ENCODE data around the gene LRRC10. TPM values are rescaled to one million over a fixed set of nuclear protein-coding genes. Genes with fewer than 3 reads are reported as not detected.

LRRC10 gene
- total RNA-seq, 1 experiment from 2014 or later: not detected

DNA sequence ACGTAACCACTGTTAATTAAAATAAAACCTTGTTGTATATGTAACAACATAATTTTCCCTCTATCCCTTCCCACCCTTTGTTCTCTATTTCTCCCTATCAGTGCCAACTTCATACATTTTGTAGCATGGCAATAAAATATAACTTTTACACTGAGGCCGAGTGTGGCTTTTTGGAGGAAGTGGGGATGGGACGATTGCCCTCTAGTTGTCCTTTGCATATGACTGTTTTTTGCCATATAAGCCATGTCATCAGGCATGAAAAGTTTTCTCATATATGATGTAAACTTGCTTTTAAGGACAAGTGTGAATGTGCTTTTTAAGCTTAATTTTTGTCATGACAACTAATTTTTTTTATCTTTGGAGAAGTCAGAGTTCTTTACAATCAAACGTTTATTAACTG, 31.7 kb downstream of the LRRC10 start:
- intact Hi-C loops (cut with micrococcal nuclease; ENCODE audit: unreplicated experiment): loop anchor here (10.0 kb wide), 1 partner anchor 224 kb away; the partner anchor contains the start of gene YEATS4
- Histone ChIP-seq H3K27ac (ENCODE audit: low read length) (no peak overlapping the region), H3K4me1 (ENCODE audit: control insufficient read depth, insufficient read depth, low read length) (no peaks in the 10 kb centered on the region), H3K27me3 (ENCODE audit: control insufficient read depth, insufficient read depth, low read length) (no peaks in the 10 kb centered on the region), H3K9me3 (ENCODE audit: control insufficient read depth, insufficient read depth, low read depth, low read length) (no peaks in the 10 kb centered on the region), H3K36me3 (ENCODE audit: control insufficient read depth, insufficient read depth, low read length) (peaks cover 5% of the 10 kb centered on the region; the same call in 1 of the 2 replicates), H3K4me3 (ENCODE audit: low read depth in 2 of 2, low read length in 2 of 2) (no peak overlapping the region)
- BruUV-seq (replicated peaks): no TSS peak
- in situ Hi-C loops (cut with HindIII; ENCODE audit: low pct_unique_long_range_greater_than_20kb, low sequenced_read_pairs): loop anchor here (25.0 kb wide), 1 partner anchor 92 kb away; no protein-coding TSS in a partner anchor
- no peak for DNase-seq (ENCODE audit: low read depth, low spot score)
- TF ChIP-seq POLR2AphosphoS5 (IDR thresholded peaks at IDR 0.05; ENCODE audit: low read depth, low read length): no peak
- no peak for TF ChIP-seq TCF7L2 (IDR thresholded peaks at IDR 0.05; ENCODE audit: low read depth, low read length)
- no peak for TF ChIP-seq CTCF (IDR thresholded peaks at IDR 0.05)
- TF ChIP-seq SIN3A (IDR thresholded peaks at IDR 0.05; ENCODE audit: borderline replicate concordance, insufficient read depth, low read depth, low read length): no peak
- TF ChIP-seq, protein P1, sequence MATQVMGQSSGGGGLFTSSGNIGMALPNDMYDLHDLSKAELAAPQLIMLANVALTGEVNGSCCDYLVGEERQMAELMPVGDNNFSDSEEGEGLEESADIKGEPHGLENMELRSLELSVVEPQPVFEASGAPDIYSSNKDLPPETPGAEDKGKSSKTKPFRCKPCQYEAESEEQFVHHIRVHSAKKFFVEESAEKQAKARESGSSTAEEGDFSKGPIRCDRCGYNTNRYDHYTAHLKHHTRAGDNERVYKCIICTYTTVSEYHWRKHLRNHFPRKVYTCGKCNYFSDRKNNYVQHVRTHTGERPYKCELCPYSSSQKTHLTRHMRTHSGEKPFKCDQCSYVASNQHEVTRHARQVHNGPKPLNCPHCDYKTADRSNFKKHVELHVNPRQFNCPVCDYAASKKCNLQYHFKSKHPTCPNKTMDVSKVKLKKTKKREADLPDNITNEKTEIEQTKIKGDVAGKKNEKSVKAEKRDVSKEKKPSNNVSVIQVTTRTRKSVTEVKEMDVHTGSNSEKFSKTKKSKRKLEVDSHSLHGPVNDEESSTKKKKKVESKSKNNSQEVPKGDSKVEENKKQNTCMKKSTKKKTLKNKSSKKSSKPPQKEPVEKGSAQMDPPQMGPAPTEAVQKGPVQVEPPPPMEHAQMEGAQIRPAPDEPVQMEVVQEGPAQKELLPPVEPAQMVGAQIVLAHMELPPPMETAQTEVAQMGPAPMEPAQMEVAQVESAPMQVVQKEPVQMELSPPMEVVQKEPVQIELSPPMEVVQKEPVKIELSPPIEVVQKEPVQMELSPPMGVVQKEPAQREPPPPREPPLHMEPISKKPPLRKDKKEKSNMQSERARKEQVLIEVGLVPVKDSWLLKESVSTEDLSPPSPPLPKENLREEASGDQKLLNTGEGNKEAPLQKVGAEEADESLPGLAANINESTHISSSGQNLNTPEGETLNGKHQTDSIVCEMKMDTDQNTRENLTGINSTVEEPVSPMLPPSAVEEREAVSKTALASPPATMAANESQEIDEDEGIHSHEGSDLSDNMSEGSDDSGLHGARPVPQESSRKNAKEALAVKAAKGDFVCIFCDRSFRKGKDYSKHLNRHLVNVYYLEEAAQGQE (IDR thresholded peaks at IDR 0.05; ENCODE audit: insufficient read depth in 1 of 2, low read depth in 2 of 2, low read length in 1 of 2): no peak
- POLR2A ChIA-PET: no interaction called here
- CTCF ChIA-PET: no interaction called here
- no peak for ATAC-seq

GRCh38 chr12:69578283-69578682, 32.4 kb downstream of the LRRC10 start:
- POLR2A ChIA-PET: no interaction called here
- in situ Hi-C loops (cut with HindIII; ENCODE audit: low pct_unique_long_range_greater_than_20kb, low sequenced_read_pairs): loop anchor here (25.0 kb wide), 1 partner anchor 91 kb away; no protein-coding TSS in a partner anchor
- Histone ChIP-seq H3K9me3 (ENCODE audit: control insufficient read depth, insufficient read depth, low read depth, low read length) (no peaks in the 10 kb centered on the region), H3K27me3 (ENCODE audit: control insufficient read depth, insufficient read depth, low read length) (no peaks in the 10 kb centered on the region), H3K36me3 (ENCODE audit: control insufficient read depth, insufficient read depth, low read length) (peaks cover 8% of the 10 kb centered on the region; the same call in 1 of the 2 replicates), H3K4me1 (ENCODE audit: control insufficient read depth, insufficient read depth, low read length) (no peaks in the 10 kb centered on the region), H3K27ac (ENCODE audit: low read length) (no peak overlapping the region), H3K4me3 (ENCODE audit: low read depth in 2 of 2, low read length in 2 of 2) (no peak overlapping the region)
- ATAC-seq (no peak), DNase-seq (ENCODE audit: low read depth, low spot score) (no peak)
- intact Hi-C loops (cut with micrococcal nuclease; ENCODE audit: unreplicated experiment): loop anchor here (10.0 kb wide), 1 partner anchor 223 kb away; the partner anchor contains the start of gene YEATS4
- CTCF ChIA-PET: no interaction called here
- no peak for TF ChIP-seq CTCF (IDR thresholded peaks at IDR 0.05)
- no peak for TF ChIP-seq SIN3A (IDR thresholded peaks at IDR 0.05; ENCODE audit: borderline replicate concordance, insufficient read depth, low read depth, low read length)
- TF ChIP-seq POLR2AphosphoS5 (IDR thresholded peaks at IDR 0.05; ENCODE audit: low read depth, low read length): no peak
- TF ChIP-seq, protein P1 (IDR thresholded peaks at IDR 0.05; ENCODE audit: insufficient read depth in 1 of 2, low read depth in 2 of 2, low read length in 1 of 2): no peak
- TF ChIP-seq TCF7L2 (IDR thresholded peaks at IDR 0.05; ENCODE audit: low read depth, low read length): no peak
- BruUV-seq (replicated peaks): no TSS peak
